Colonic mucosa (tissue), 4 donors: ENCODE measurements around the gene MYO10. TPM values are rescaled to one million over a fixed set of nuclear protein-coding genes. Genes with fewer than 3 reads are reported as not detected.

Experiments
- DNase-seq: peaks from one replicate; pipeline ENCODE4 v3.0.0-alpha.2; 2020
- H3K27ac ChIP-seq: fragments of 200-600 bp; one replicate; pipeline ENCODE4 v1.8.0; 2021
- H3K27me3 ChIP-seq: fragments of 200-600 bp; one replicate; pipeline ENCODE4 v1.8.0; 2021
- H3K36me3 ChIP-seq: fragments of 200-600 bp; one replicate; pipeline ENCODE4 v1.8.0; 2021
- H3K4me1 ChIP-seq: fragments of 200-600 bp; one replicate; pipeline ENCODE4 v1.8.0; 2021; ENCODE audit warnings: mild to moderate bottlenecking
- H3K4me3 ChIP-seq: fragments of 200-600 bp; one replicate; pipeline ENCODE4 v1.8.0; 2021
- H3K9ac ChIP-seq, 2 donors: one replicate each; pipeline ENCODE4 v1.7.0; 2013; ENCODE audit warnings: control low read depth in 2 of 2, low read depth in 2 of 2, low read length in 2 of 2
- H3K9me3 ChIP-seq: fragments of 200-600 bp; one replicate; pipeline ENCODE4 v1.8.0; 2021
- CTCF ChIP-seq: fragments of 200-600 bp; IDR thresholded peaks from one replicate; pipeline ENCODE4 v1.8.0; 2022; ENCODE audit warnings: antibody characterized with exemption, mild to moderate bottlenecking
- intact Hi-C: fragments of 100-400 bp; cut with DNase I; formaldehyde crosslinking; loops from one replicate; pipeline ENCODE4 v1.14.1; 2022
- total RNA-seq, 2 donors: library from RNA; stranded (reverse); fragmentation: NEBNext Ultra II Directional in 1 of 2; extraction: Animal tissue kit (Norgen Biotek cat#: 25700) in 1 of 2; gene quantifications; one replicate each; pipeline ENCODE4 v1.2.1, GENCODE V29; 2021
- donor health status: healthy.
- donor health status: DM: no; HTN: no; CAD: no.
- donor health status: DM: no; HTN: no; CAD: no.

MYO10 gene
- total RNA-seq, 2 donors from 2014 or later = 57.9 to 61.9 TPM

DNA sequence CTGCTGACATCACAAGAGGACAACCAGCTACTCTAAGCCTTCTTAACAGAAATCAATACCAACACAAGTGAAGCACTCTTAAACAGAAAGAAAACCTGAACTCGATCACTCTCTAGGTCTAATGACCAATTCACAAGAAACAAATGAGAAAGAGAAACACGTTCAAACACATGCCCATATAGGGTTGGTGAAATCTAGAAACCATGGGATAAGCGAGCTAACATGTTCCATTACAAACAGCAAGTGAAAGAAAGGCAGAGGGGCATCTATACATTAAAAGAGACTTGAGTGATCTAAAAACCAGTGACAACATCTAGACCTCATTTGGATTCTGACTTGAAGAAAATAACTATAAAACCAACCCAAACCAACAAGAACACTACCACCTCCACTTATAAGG lies 244.4 kb downstream of the MYO10 start:
- intact Hi-C loops = no loop called here
- Histone ChIP-seq H3K9ac (no peak overlapping the region), H3K4me3 (no peak overlapping the region), H3K27ac (no peak overlapping the region), H3K36me3 (no peaks in the 10 kb centered on the region), H3K9me3 (no peaks in the 10 kb centered on the region), H3K27me3 (no peaks in the 10 kb centered on the region), H3K4me1 (no peaks in the 10 kb centered on the region)
- TF ChIP-seq CTCF = no peak
- no peak for DNase-seq

DNA sequence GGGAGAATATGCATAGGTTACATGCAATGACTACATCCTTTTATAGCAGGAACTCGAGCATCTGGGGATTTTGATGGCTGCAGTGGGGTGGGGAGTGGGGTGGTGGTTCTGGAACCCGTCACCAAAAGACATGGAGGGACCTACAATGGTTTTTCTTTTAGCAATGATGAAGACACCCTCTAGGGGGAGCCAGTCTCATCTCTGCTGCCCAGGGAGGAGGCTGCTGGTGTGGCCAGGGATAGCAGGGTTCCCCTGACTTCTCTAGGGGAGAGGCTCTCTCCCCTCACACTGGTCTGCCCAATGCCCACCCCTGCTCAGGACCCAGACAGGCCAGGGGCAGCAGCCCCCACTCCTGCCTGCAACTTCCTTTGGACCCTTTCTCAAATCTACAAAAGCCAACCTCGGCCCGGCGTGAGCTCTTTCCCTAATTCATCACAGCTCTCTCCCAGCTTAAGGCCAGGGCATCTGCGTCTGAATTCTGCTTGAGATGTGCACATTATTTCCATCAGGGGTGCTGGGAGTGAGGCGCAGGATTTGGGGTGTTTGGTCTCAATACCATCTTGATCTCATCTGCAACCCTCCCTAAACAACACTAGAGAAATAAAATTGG lies 245.7 kb downstream of the MYO10 start:
- Histone ChIP-seq H3K27ac (no peak overlapping the region), H3K36me3 (no peaks in the 10 kb centered on the region), H3K9me3 (no peaks in the 10 kb centered on the region), H3K4me3 (no peak overlapping the region), H3K9ac (no peak overlapping the region), H3K4me1 (no peaks in the 10 kb centered on the region), H3K27me3 (no peaks in the 10 kb centered on the region)
- intact Hi-C loops = no loop called here
- peak; percentile 42 for TF ChIP-seq CTCF
- DNase-seq = peak; percentile 38

GRCh38 chr5:16687898-16688297 lies 248.2 kb downstream of the MYO10 start:
- H3K27ac ChIP-seq = no peak overlapping the region
- H3K4me3 ChIP-seq = no peak overlapping the region
- H3K9me3 ChIP-seq = no peaks in the 10 kb centered on the region
- H3K4me1 ChIP-seq = no peaks in the 10 kb centered on the region
- no peak for TF ChIP-seq CTCF
- no peaks in the 10 kb centered on the region for H3K27me3 ChIP-seq
- no peak for DNase-seq
- H3K36me3 ChIP-seq = no peaks in the 10 kb centered on the region
- no peak overlapping the region for H3K9ac ChIP-seq
- intact Hi-C loops = loop anchor here (10.0 kb wide), 1 partner anchor 67 kb away; no protein-coding TSS in a partner anchor

GRCh38 chr5:16685069-16685468 lies 251.0 kb downstream of the MYO10 start:
- intact Hi-C loops = loop anchor here (10.0 kb wide), 1 partner anchor 70 kb away; no protein-coding TSS in a partner anchor
- peaks cover 4% of the 10 kb centered on the region for H3K36me3 ChIP-seq
- no peak for TF ChIP-seq CTCF

DNA sequence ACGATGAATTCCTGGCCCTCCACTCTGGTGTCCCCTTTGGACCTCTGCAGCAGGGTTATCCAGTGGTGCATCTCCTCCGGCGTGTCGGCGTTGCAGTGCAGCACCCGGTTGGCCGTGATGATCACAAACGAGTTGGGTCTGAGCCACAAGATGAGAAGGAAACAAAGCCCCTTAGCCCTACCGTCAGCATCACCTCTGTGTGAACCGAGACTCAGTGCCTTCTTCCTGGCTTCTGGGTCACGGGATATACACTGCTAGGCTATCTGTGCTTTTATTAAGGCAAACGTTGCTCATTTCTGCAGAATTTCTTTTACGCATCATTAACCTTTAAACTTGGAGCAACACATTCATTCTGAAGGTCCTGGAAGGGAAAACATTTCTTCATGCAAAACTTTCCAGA lies 254.2 kb downstream of the MYO10 start:
- Histone ChIP-seq H3K27ac (no peak overlapping the region), H3K9ac (no peak overlapping the region), H3K36me3 (peaks cover 4% of the 10 kb centered on the region), H3K4me1 (no peaks in the 10 kb centered on the region), H3K27me3 (no peaks in the 10 kb centered on the region), H3K4me3 (no peak overlapping the region), H3K9me3 (no peaks in the 10 kb centered on the region)
- TF ChIP-seq CTCF = no peak
- DNase-seq = no peak
- intact Hi-C loops = loop anchor here (10.0 kb wide), 1 partner anchor 73 kb away; no protein-coding TSS in a partner anchor

More at GRCh38 chr5:16685069-16685468, 251.0 kb downstream of the MYO10 start:
- Histone ChIP-seq H3K4me1 (no peaks in the 10 kb centered on the region), H3K27ac (no peak overlapping the region), H3K9ac (no peak overlapping the region), H3K27me3 (no peaks in the 10 kb centered on the region), H3K4me3 (no peak overlapping the region), H3K9me3 (no peaks in the 10 kb centered on the region)
- DNase-seq = no peak
